Immature natural killer cell (primary cell): ENCODE results near the gene CHI3L2. TPM values are rescaled to one million over a fixed set of nuclear protein-coding genes. Genes with fewer than 3 reads are reported as not detected.
"Not testable (repeated sequence)": the region's sequence is repeated elsewhere in the genome, so short reads cannot be mapped to it uniquely, and the experiment has no call there.

ENCODE experiments used
- DNase-seq, 3 donors: peaks; one replicate each; pipeline ENCODE4 v3.0.0; 2022; ENCODE audit warnings: mixed read lengths in 1 of 3
- H3K27ac Mint-ChIP-seq, 6 donors: one replicate each; pipeline ENCODE4 v1.8.0; 2020; ENCODE audit warnings: mixed read lengths in 6 of 6, mild to moderate bottlenecking in 5 of 6, inconsistent platforms in 4 of 6, moderate library complexity in 3 of 6
- H3K27me3 Mint-ChIP-seq, 3 donors: one replicate each; pipeline ENCODE4 v1.8.0; 2020 to 2021; ENCODE audit warnings: low read depth in 3 of 3, mild to moderate bottlenecking in 3 of 3, mixed read lengths in 3 of 3, moderate library complexity in 3 of 3, inconsistent platforms in 1 of 3
- H3K36me3 Mint-ChIP-seq, 3 donors: one replicate each; pipeline ENCODE4 v1.8.0; 2020; ENCODE audit warnings: mixed read lengths in 3 of 3, inconsistent platforms in 2 of 3, mild to moderate bottlenecking in 2 of 3
- H3K4me1 Mint-ChIP-seq, 2 donors: one replicate each; pipeline ENCODE4 v1.8.0; 2020; ENCODE audit warnings: inconsistent platforms in 2 of 2, mild to moderate bottlenecking in 2 of 2, mixed read lengths in 2 of 2, moderate library complexity in 1 of 2
- H3K4me3 Mint-ChIP-seq, 5 donors: one replicate each; pipeline ENCODE4 v1.8.0; 2020; ENCODE audit warnings: mild to moderate bottlenecking in 5 of 5, mixed read lengths in 5 of 5, inconsistent platforms in 3 of 5, moderate library complexity in 3 of 5
- H3K9me3 Mint-ChIP-seq, 6 donors: one replicate each; pipeline ENCODE4 v1.8.0; 2020; ENCODE audit warnings: mild to moderate bottlenecking in 6 of 6, mixed read lengths in 6 of 6, inconsistent platforms in 4 of 6, moderate library complexity in 3 of 6
- polyA plus RNA-seq, 3 donors: library from polyadenylated mRNA; unstranded; fragments of 300-500 nt; fragmentation: Illumina TruSeq; gene quantifications; one replicate each; pipeline ENCODE4 v1.2.3, GENCODE V29; 2021

Gene CHI3L2
- polyA plus RNA-seq, 3 donors from 2014 or later: 36.2 to 57.1 (median 42.8) TPM

GRCh38 chr1:111204983-111205713, 22.4 kb upstream of the CHI3L2 start:
- DNase-seq: no peak
- Mint-ChIP-seq H3K27me3 (peaks cover 11 to 27% (median 19%) of the 10 kb centered on the region in 3 donors), H3K4me3 (peak overlapping the region; percentile 86 to 100 (median 97)), H3K4me1 (peaks cover 60 to 67% of the 10 kb centered on the region in 2 donors), H3K36me3 (peaks cover 0 to 3% (median under 1%) of the 10 kb centered on the region in 3 donors), H3K27ac (peak overlapping the region; percentile 93 to 99 (median 98)), H3K9me3 (no peaks in the 10 kb centered on the region)

GRCh38 chr1:111205714-111206050, 21.8 kb upstream of the CHI3L2 start:
- Mint-ChIP-seq H3K9me3 (no peaks in the 10 kb centered on the region), H3K4me3 (peak overlapping the region; percentile 13 to 99 (median 86)), H3K27me3 (peaks cover 11 to 26% (median 19%) of the 10 kb centered on the region in 3 donors), H3K4me1 (peaks cover 54 to 62% of the 10 kb centered on the region in 2 donors), H3K27ac (peak overlapping the region; percentile 93 to 99 (median 98)), H3K36me3 (no peaks in the 10 kb centered on the region)
- DNase-seq: no peak

GRCh38 chr1:111208921-111209320, 18.6 kb upstream of the CHI3L2 start:
- H3K27ac Mint-ChIP-seq: no peak overlapping the region
- H3K9me3 Mint-ChIP-seq: no peaks in the 10 kb centered on the region
- DNase-seq: no peak
- no peaks in the 10 kb centered on the region for H3K36me3 Mint-ChIP-seq
- H3K27me3 Mint-ChIP-seq: peaks cover 6 to 11% (median 7%) of the 10 kb centered on the region in 3 donors
- no peak overlapping the region for H3K4me3 Mint-ChIP-seq
- peaks cover 40 to 54% of the 10 kb centered on the region in 2 donors for H3K4me1 Mint-ChIP-seq

GRCh38 chr1:111209622-111210021, 17.9 kb upstream of the CHI3L2 start:
- Mint-ChIP-seq H3K27me3 (peaks cover 4 to 6% (median 6%) of the 10 kb centered on the region in 3 donors), H3K36me3 (no peaks in the 10 kb centered on the region), H3K9me3 (no peaks in the 10 kb centered on the region), H3K4me1 (peaks cover 46 to 59% of the 10 kb centered on the region in 2 donors), H3K27ac (no peak overlapping the region), H3K4me3 (no peak overlapping the region)
- DNase-seq: no peak

GRCh38 chr1:111211921-111212320, 15.6 kb upstream of the CHI3L2 start:
- peaks cover 51 to 62% of the 10 kb centered on the region in 2 donors for H3K4me1 Mint-ChIP-seq
- H3K36me3 Mint-ChIP-seq: peaks cover 0 to 4% (median 0%) of the 10 kb centered on the region in 3 donors
- peaks cover 0 to 6% (median 0%) of the 10 kb centered on the region in 6 donors for H3K9me3 Mint-ChIP-seq
- no peak overlapping the region for H3K4me3 Mint-ChIP-seq
- H3K27ac Mint-ChIP-seq: no peak overlapping the region
- no peak for DNase-seq
- peaks cover 9 to 18% (median 10%) of the 10 kb centered on the region in 3 donors for H3K27me3 Mint-ChIP-seq

GRCh38 chr1:111212634-111213335, 14.7 kb upstream of the CHI3L2 start:
- Mint-ChIP-seq H3K4me3 (peak overlapping the region; percentile 65 to 84 (median 74)), H3K4me1 (peaks cover 56 to 62% of the 10 kb centered on the region in 2 donors), H3K27me3 (peaks cover 10 to 18% (median 11%) of the 10 kb centered on the region in 3 donors), H3K27ac (peak overlapping the region; percentile 97 to 99 (median 98)), H3K36me3 (peaks cover 0 to 4% (median 0%) of the 10 kb centered on the region in 3 donors), H3K9me3 (peaks cover 0 to 6% (median 0%) of the 10 kb centered on the region in 6 donors)
- DNase-seq: no peak

GRCh38 chr1:111213412-111213811, 14.1 kb upstream of the CHI3L2 start:
- Mint-ChIP-seq H3K9me3 (peaks cover 0 to 6% (median 0%) of the 10 kb centered on the region in 6 donors), H3K27me3 (peaks cover 10 to 18% (median 12%) of the 10 kb centered on the region in 3 donors), H3K4me1 (peaks cover 62 to 68% of the 10 kb centered on the region in 2 donors), H3K36me3 (peaks cover 0 to 4% (median 0%) of the 10 kb centered on the region in 3 donors), H3K4me3 (peak overlapping the region; percentile 65 to 84 (median 74)), H3K27ac (peak overlapping the region; percentile 97 to 99 (median 98))
- DNase-seq: no peak

GRCh38 chr1:111214074-111214801, 13.3 kb upstream of the CHI3L2 start:
- Mint-ChIP-seq H3K27ac (peak overlapping the region; percentile 97 to 99 (median 98)), H3K27me3 (peaks cover 10 to 18% (median 16%) of the 10 kb centered on the region in 3 donors), H3K9me3 (peaks cover 0 to 6% (median 0%) of the 10 kb centered on the region in 6 donors), H3K36me3 (peaks cover 0 to 4% (median 0%) of the 10 kb centered on the region in 3 donors), H3K4me1 (peaks cover 70 to 77% of the 10 kb centered on the region in 2 donors), H3K4me3 (peak overlapping the region; percentile 59 to 84 (median 69))
- DNase-seq: peak in 1 of 3 donors; percentile 38

- H3K4me3 Mint-ChIP-seq: peak overlapping the region; percentile 59 to 84 (median 69)
- no peak for DNase-seq
- peaks cover 0 to 6% (median 0%) of the 10 kb centered on the region in 6 donors for H3K9me3 Mint-ChIP-seq
- H3K27ac Mint-ChIP-seq: peak overlapping the region; percentile 97 to 99 (median 98)
- peaks cover 77 to 83% of the 10 kb centered on the region in 2 donors for H3K4me1 Mint-ChIP-seq
- H3K36me3 Mint-ChIP-seq: peaks cover 0 to 4% (median 0%) of the 10 kb centered on the region in 3 donors
- H3K27me3 Mint-ChIP-seq: peaks cover 10 to 18% (median 16%) of the 10 kb centered on the region in 3 donors
Observed at GRCh38 chr1:111214884-111215283, 12.6 kb upstream of the CHI3L2 start.

- not testable (repeated sequence) for DNase-seq, H3K9me3 Mint-ChIP-seq, H3K36me3 Mint-ChIP-seq
- peaks cover 10 to 18% (median 16%) of the 10 kb centered on the region in 3 donors for H3K27me3 Mint-ChIP-seq
- H3K4me3 Mint-ChIP-seq: peak overlapping the region; percentile 59 to 84 (median 69)
- peak overlapping the region; percentile 97 to 99 (median 98) for H3K27ac Mint-ChIP-seq
- H3K4me1 Mint-ChIP-seq: peaks cover 81 to 87% of the 10 kb centered on the region in 2 donors
Observed at GRCh38 chr1:111215285-111215684, 12.2 kb upstream of the CHI3L2 start.

- H3K36me3 Mint-ChIP-seq: peaks cover 0 to 4% (median 0%) of the 10 kb centered on the region in 3 donors
- H3K4me3 Mint-ChIP-seq: peak overlapping the region; percentile 59 to 84 (median 69)
- peak overlapping the region; percentile 97 to 99 (median 98) for H3K27ac Mint-ChIP-seq
- peaks cover 13 to 25% (median 19%) of the 10 kb centered on the region in 3 donors for H3K27me3 Mint-ChIP-seq
- DNase-seq: no peak
- peaks cover 0 to 6% (median 0%) of the 10 kb centered on the region in 6 donors for H3K9me3 Mint-ChIP-seq
- peaks cover 95 to 100% of the 10 kb centered on the region in 2 donors for H3K4me1 Mint-ChIP-seq
Observed at GRCh38 chr1:111216751-111217150, 10.8 kb upstream of the CHI3L2 start.

GRCh38 chr1:111217183-111217910, 10.2 kb upstream of the CHI3L2 start:
- Mint-ChIP-seq H3K36me3 (peaks cover 0 to 4% (median 0%) of the 10 kb centered on the region in 3 donors), H3K27me3 (peaks cover 14 to 27% (median 22%) of the 10 kb centered on the region in 3 donors), H3K4me1 (peaks cover 100% of the 10 kb centered on the region in 2 donors), H3K27ac (peak overlapping the region; percentile 97 to 99 (median 98)), H3K4me3 (peak overlapping the region; percentile 59 to 84 (median 69)), H3K9me3 (peaks cover 0 to 6% (median 0%) of the 10 kb centered on the region in 6 donors)
- DNase-seq: no peak
